ENCODE results near the gene KIAA1671. TPM values are rescaled to one million over a fixed set of nuclear protein-coding genes. Genes with fewer than 3 reads are reported as not detected.

KIAA1671 gene
- total and polyA plus RNA-seq, 2 of the 13 experiments (the other 11 are each of a cell fraction or from before 2014, with no cell fraction given): 13.5 to 13.6 TPM

DNA sequence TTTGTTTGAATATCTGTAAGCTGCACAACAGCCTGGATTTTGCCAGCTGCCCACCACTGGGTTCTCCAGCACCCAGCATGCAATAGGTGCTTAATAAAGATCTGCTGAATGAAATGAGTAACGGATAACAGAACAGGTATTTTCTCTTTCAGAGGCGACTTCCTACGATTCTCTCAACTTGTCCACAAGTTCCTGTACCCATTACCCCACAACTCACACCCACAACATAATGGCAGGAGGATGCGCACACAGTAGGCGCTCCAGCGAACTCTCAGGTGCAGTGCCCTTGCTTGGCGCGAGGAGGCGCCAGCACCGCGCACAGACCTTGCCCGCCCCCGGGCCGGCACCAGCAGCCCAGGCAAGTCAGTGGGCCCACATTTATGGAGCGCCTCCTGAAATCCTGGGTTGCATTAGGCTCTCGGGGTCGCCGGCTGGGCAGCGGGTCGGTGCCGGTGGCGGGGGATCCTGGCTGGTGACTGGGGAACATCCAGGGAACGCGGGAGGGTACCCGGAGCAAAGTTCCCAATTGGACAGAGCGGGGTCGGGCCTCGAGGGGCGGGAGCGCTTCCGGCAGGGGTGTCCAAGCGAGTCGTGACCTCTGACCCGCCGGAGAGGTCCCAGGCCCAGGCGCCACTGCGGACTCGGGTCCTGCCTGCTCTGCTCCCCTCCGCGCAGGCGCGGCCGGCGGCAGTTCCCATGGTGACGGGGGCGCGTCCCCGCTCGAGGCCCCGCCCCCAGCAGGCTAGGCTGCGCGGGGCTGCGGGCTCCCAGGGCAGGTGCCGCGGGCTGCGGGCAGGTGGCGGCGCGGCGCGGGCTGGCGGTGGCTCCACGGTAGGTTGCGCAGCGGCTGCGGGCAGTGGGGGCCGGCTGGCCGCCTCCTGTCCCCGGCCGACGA is at the start of gene KIAA1671 (continued):
- TF ChIP-seq ZNF646 (CRISPR knock-in tag; IDR thresholded peaks at IDR 0.05) (no peak), YEATS2 (CRISPR knock-in tag; IDR thresholded peaks at IDR 0.05; ENCODE audit: borderline replicate concordance) (peak; percentile 26; the same call in 1 of the 2 replicates), ZNF615 (CRISPR knock-in tag; IDR thresholded peaks at IDR 0.05; ENCODE audit: borderline replicate concordance) (no peak), JUND (CRISPR knock-in tag; IDR thresholded peaks at IDR 0.05) (no peak), TAF1 (CRISPR knock-in tag; IDR thresholded peaks at IDR 0.05) (no peak), ZNF558 (CRISPR knock-in tag; IDR thresholded peaks at IDR 0.05; ENCODE audit: borderline replicate concordance) (peak; percentile 50; the same call in 1 of the 2 replicates), SNAPC4 (CRISPR knock-in tag; IDR thresholded peaks at IDR 0.05) (no peak), DR1 (CRISPR knock-in tag; IDR thresholded peaks at IDR 0.05) (no peak; the same call in 1 of the 2 replicates), SIX4 (CRISPR knock-in tag; IDR thresholded peaks at IDR 0.05) (no peak), ZFYVE20 (CRISPR knock-in tag; IDR thresholded peaks at IDR 0.05; ENCODE audit: borderline replicate concordance, low read depth) (no peak), U2AF2 (IDR thresholded peaks at IDR 0.05; ENCODE audit: low read depth, low read length) (no peak), ZSCAN22 (CRISPR knock-in tag; IDR thresholded peaks at IDR 0.05) (no peak), ZC3H13 (CRISPR knock-in tag; IDR thresholded peaks at IDR 0.05) (peak; percentile 56; the same call in 1 of the 2 replicates), ZNF510 (CRISPR knock-in tag; IDR thresholded peaks at IDR 0.05; ENCODE audit: low read depth) (no peak), ZNF274 (CRISPR knock-in tag; IDR thresholded peaks at IDR 0.05) (peak; percentile 61; the same call in 1 of the 2 replicates)
